ENCODE measurements around the gene BSND. TPM values are rescaled to one million over a fixed set of nuclear protein-coding genes. Genes with fewer than 3 reads are reported as not detected.

BSND gene
- polyA plus RNA-seq, 1 donor from 2014 or later: not detected

DNA sequence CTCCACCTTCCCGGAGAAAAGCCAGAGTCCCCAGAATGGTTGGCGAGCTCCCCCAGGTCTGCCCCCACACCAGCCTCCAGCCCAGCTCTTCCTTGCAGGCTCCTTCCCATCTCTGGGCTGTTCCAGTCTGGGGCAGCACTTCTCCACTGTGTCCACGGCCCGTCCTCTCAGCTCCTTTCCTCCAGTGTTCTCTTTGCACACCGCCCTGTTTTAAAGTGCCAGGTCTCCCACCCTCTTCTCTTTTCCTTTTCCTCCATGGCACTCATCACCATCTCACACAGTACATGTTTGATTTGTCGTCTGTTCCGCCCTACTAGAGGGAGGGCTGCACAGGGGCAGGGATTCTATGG is 34.5 kb downstream of the BSND start:
- no peaks in the 10 kb centered on the region for H3K36me3 ChIP-seq (ENCODE audit: insufficient read depth, low read length)
- H3K27me3 ChIP-seq (ENCODE audit: insufficient read depth, low read depth, low read length): peaks cover 12% of the 10 kb centered on the region
- no peaks in the 10 kb centered on the region for H3K9me3 ChIP-seq (ENCODE audit: low read length)
- H3K4me3 ChIP-seq (ENCODE audit: low read length): no peak overlapping the region
- H3K9me2 ChIP-seq (ENCODE audit: insufficient read depth, low read length): no peaks in the 10 kb centered on the region
- no peaks in the 10 kb centered on the region for H4K20me1 ChIP-seq (ENCODE audit: insufficient read depth)
- H3K27ac ChIP-seq (ENCODE audit: low read length): no peak overlapping the region
- no peaks in the 10 kb centered on the region for H3K79me2 ChIP-seq (replicated peaks; ENCODE audit: insufficient read depth, low read length)
- H3K4me2 ChIP-seq (ENCODE audit: low read length): no peak overlapping the region
- no peak overlapping the region for H3K9ac ChIP-seq (ENCODE audit: low read length)
- H2AFZ ChIP-seq (ENCODE audit: low read depth, low read length): no peak overlapping the region
- no peaks in the 10 kb centered on the region for H3F3A ChIP-seq (ENCODE audit: insufficient read depth, low read length, poor library complexity, severe bottlenecking)
- TF ChIP-seq RAD21 (conservative IDR thresholded peaks at IDR 0.05): no peak

DNA sequence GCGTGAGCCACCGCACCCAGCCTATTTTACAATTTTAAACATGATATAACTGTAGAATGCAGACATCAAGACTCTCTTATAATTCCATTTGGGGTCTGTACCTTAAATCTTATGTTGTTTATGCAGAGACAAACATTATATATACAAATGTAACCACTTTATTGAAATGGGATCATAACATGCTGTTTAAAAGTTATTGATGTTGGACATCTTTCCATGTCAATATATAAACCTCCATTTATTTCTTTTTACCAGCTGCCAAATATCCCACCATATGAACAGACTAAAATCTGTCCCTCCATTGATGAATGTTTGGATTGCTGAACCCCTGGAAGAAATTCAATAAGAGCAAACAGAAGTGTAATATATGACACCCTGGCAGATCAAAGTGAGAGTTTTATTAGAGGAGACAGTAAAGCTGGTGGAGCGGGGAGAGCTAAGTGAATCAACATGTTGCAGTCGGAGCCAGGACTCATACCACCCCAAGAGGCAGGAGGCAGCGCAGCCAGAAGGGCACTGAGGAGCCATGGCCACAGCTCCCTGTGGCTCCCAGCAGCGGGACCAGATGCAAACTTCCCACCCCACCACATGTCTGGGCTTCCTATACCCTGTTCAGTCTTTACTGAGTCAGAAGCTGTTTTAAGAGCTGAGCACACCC is 35.9 kb downstream of the BSND start:
- no peaks in the 10 kb centered on the region for H3K9me3 ChIP-seq (ENCODE audit: low read length)
- H3F3A ChIP-seq (ENCODE audit: insufficient read depth, low read length, poor library complexity, severe bottlenecking): no peaks in the 10 kb centered on the region
- H4K20me1 ChIP-seq (ENCODE audit: insufficient read depth): no peaks in the 10 kb centered on the region
- no peaks in the 10 kb centered on the region for H3K79me2 ChIP-seq (replicated peaks; ENCODE audit: insufficient read depth, low read length)
- H3K27ac ChIP-seq (ENCODE audit: low read length): no peak overlapping the region
- no peak overlapping the region for H3K4me2 ChIP-seq (ENCODE audit: low read length)
- H3K9me2 ChIP-seq (ENCODE audit: insufficient read depth, low read length): no peaks in the 10 kb centered on the region
- H3K27me3 ChIP-seq (ENCODE audit: insufficient read depth, low read depth, low read length): peaks cover 26% of the 10 kb centered on the region
- no peak overlapping the region for H3K9ac ChIP-seq (ENCODE audit: low read length)
- H2AFZ ChIP-seq (ENCODE audit: low read depth, low read length): no peak overlapping the region
- H3K4me3 ChIP-seq (ENCODE audit: low read length): no peak overlapping the region
- TF ChIP-seq POLR2AphosphoS5 (IDR thresholded peaks at IDR 0.05): no peak
- no peak for TF ChIP-seq SMC3 (conservative IDR thresholded peaks at IDR 0.05; ENCODE audit: poor library complexity)
- no peaks in the 10 kb centered on the region for H3K36me3 ChIP-seq (ENCODE audit: insufficient read depth, low read length)

DNA sequence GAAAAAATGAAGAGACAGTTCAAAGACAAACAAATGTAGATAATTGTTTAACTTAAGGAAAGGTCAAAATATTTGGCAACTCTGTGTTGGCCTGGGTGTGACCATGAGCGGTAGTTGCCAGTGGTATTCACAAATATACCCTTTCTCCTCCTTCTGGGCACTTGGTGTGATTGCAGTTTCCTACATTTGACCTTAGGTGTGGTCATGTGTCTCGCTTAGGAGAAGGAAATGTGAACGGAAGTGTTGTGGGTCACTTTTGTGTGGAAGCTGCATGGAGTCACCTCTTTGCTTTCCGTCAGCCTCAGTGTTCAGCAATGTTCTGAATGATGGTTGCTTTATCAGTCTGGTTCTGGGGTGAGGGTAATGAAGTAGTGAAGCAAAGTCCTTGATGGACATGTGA is 37.2 kb downstream of the BSND start:
- Histone ChIP-seq H4K20me1 (ENCODE audit: insufficient read depth) (no peaks in the 10 kb centered on the region), H3K4me3 (ENCODE audit: low read length) (no peak overlapping the region), H3K9me2 (ENCODE audit: insufficient read depth, low read length) (no peaks in the 10 kb centered on the region)

DNA sequence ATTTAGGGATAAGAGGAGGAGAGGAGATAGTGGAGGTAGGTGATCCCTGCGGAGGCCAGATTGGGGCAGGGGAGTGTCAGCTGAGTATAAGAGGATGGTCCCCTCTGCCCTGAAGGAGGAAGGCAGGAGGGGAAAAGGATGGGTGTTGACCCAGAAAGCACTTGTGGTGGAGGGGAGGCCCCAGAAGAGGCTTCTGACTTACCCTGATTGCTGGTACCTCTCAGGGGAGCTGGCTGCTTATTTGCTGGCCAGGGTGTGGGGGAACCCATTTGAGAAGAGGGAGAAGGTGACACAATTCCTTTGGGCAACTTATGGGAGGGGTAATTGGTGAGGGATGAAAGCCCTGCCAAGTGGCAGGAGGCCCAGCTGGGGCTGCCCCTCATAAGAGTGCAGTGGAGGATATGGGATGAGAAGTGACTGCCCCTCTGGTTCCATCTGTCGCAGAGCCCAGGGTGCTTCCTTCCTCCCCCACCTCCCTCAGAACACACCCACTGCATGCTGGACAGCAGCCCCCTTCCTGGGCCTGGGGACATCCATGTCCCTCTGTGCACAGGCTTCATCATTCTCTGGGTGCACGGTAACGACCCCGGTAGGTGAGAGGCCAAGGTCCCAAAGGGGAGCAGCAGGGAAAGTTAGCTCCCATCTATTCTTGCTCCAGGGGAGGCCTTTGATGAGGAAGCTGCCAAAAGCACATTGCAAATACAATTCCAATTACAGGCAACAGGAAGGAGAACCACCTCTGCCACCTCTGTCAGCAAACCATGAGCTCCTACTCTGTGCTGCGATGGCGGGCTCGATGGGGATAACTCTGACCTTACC is 39.2 kb downstream of the BSND start:
- Histone ChIP-seq H3K4me3 (ENCODE audit: low read length) (no peak overlapping the region), H3K27me3 (ENCODE audit: insufficient read depth, low read depth, low read length) (peaks cover 49% of the 10 kb centered on the region), H3F3A (ENCODE audit: insufficient read depth, low read length, poor library complexity, severe bottlenecking) (no peaks in the 10 kb centered on the region), H3K79me2 (replicated peaks; ENCODE audit: insufficient read depth, low read length) (no peaks in the 10 kb centered on the region), H3K9me2 (ENCODE audit: insufficient read depth, low read length) (no peaks in the 10 kb centered on the region), H3K4me2 (ENCODE audit: low read length) (no peak overlapping the region), H3K9ac (ENCODE audit: low read length) (no peak overlapping the region), H4K20me1 (ENCODE audit: insufficient read depth) (no peaks in the 10 kb centered on the region), H3K9me3 (ENCODE audit: low read length) (no peaks in the 10 kb centered on the region), H3K36me3 (ENCODE audit: insufficient read depth, low read length) (no peaks in the 10 kb centered on the region), H3K27ac (ENCODE audit: low read length) (no peak overlapping the region), H2AFZ (ENCODE audit: low read depth, low read length) (no peak overlapping the region)
- TF ChIP-seq TAF1 (IDR thresholded peaks at IDR 0.05; ENCODE audit: low read depth) (no peak), EZH2 (IDR thresholded peaks at IDR 0.05; ENCODE audit: borderline replicate concordance, insufficient read depth, low read length, poor library complexity, severe bottlenecking) (no peak), RAD21 (conservative IDR thresholded peaks at IDR 0.05) (no peak), SMC3 (conservative IDR thresholded peaks at IDR 0.05; ENCODE audit: poor library complexity) (no peak), POLR2AphosphoS5 (IDR thresholded peaks at IDR 0.05) (no peak)
- TF ChIP-seq, protein P1, sequence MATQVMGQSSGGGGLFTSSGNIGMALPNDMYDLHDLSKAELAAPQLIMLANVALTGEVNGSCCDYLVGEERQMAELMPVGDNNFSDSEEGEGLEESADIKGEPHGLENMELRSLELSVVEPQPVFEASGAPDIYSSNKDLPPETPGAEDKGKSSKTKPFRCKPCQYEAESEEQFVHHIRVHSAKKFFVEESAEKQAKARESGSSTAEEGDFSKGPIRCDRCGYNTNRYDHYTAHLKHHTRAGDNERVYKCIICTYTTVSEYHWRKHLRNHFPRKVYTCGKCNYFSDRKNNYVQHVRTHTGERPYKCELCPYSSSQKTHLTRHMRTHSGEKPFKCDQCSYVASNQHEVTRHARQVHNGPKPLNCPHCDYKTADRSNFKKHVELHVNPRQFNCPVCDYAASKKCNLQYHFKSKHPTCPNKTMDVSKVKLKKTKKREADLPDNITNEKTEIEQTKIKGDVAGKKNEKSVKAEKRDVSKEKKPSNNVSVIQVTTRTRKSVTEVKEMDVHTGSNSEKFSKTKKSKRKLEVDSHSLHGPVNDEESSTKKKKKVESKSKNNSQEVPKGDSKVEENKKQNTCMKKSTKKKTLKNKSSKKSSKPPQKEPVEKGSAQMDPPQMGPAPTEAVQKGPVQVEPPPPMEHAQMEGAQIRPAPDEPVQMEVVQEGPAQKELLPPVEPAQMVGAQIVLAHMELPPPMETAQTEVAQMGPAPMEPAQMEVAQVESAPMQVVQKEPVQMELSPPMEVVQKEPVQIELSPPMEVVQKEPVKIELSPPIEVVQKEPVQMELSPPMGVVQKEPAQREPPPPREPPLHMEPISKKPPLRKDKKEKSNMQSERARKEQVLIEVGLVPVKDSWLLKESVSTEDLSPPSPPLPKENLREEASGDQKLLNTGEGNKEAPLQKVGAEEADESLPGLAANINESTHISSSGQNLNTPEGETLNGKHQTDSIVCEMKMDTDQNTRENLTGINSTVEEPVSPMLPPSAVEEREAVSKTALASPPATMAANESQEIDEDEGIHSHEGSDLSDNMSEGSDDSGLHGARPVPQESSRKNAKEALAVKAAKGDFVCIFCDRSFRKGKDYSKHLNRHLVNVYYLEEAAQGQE (IDR thresholded peaks at IDR 0.05; ENCODE audit: borderline replicate concordance): no peak
- TF ChIP-seq, protein P2, sequence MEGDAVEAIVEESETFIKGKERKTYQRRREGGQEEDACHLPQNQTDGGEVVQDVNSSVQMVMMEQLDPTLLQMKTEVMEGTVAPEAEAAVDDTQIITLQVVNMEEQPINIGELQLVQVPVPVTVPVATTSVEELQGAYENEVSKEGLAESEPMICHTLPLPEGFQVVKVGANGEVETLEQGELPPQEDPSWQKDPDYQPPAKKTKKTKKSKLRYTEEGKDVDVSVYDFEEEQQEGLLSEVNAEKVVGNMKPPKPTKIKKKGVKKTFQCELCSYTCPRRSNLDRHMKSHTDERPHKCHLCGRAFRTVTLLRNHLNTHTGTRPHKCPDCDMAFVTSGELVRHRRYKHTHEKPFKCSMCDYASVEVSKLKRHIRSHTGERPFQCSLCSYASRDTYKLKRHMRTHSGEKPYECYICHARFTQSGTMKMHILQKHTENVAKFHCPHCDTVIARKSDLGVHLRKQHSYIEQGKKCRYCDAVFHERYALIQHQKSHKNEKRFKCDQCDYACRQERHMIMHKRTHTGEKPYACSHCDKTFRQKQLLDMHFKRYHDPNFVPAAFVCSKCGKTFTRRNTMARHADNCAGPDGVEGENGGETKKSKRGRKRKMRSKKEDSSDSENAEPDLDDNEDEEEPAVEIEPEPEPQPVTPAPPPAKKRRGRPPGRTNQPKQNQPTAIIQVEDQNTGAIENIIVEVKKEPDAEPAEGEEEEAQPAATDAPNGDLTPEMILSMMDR (IDR thresholded peaks at IDR 0.05; ENCODE audit: poor library complexity, severe bottlenecking): no peak

More for the DNA sequence above, 37.2 kb downstream of the BSND start:
- Histone ChIP-seq H3K27ac (ENCODE audit: low read length) (no peak overlapping the region), H3K79me2 (replicated peaks; ENCODE audit: insufficient read depth, low read length) (no peaks in the 10 kb centered on the region), H3K36me3 (ENCODE audit: insufficient read depth, low read length) (no peaks in the 10 kb centered on the region), H3K27me3 (ENCODE audit: insufficient read depth, low read depth, low read length) (peaks cover 39% of the 10 kb centered on the region), H3K9me3 (ENCODE audit: low read length) (no peaks in the 10 kb centered on the region), H3F3A (ENCODE audit: insufficient read depth, low read length, poor library complexity, severe bottlenecking) (no peaks in the 10 kb centered on the region), H3K9ac (ENCODE audit: low read length) (no peak overlapping the region), H2AFZ (ENCODE audit: low read depth, low read length) (no peak overlapping the region), H3K4me2 (ENCODE audit: low read length) (no peak overlapping the region)
- TF ChIP-seq MXI1 (conservative IDR thresholded peaks at IDR 0.05; ENCODE audit: poor library complexity, severe bottlenecking): no peak
- TF ChIP-seq SMC3 (conservative IDR thresholded peaks at IDR 0.05; ENCODE audit: poor library complexity): no peak
- TF ChIP-seq POLR2AphosphoS5 (IDR thresholded peaks at IDR 0.05): no peak
- TF ChIP-seq, protein P2 (IDR thresholded peaks at IDR 0.05; ENCODE audit: poor library complexity, severe bottlenecking): no peak

Data from neural cell (in vitro differentiated cells).